ENCODE data around the gene NAV2. TPM values are rescaled to one million over a fixed set of nuclear protein-coding genes. Genes with fewer than 3 reads are reported as not detected.
"Not testable (repeated sequence)": the region's sequence is repeated elsewhere in the genome, so short reads cannot be mapped to it uniquely, and the experiment has no call there.

Gene NAV2
- total and polyA plus RNA-seq, 5 experiments from 2014 or later = 0.06 to 4.2 (median 1.1) TPM; not detected in 1

DNA sequence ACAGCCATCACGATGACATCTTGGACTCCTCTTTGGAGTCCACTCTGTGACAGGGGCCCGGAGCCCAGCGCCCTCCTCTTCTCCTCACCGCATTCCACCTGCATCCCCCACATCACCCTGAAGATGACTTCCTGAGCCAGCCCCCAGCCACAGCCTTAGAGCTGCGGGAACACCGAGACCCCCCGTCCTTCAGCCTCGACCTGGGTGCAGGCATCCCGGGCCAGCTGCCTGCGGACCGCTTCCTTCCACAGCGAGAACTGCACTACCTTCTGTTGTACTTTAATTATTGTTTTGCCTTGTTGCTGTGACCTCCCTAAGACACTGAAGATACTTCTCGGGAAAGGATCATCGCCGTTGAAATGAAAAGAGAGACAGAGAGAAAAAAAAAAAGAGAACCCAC lies 405.6 kb downstream of the NAV2 start:
- Mint-ChIP-seq H3K4me3 (no peak overlapping the region), H3K4me1 (no peaks in the 10 kb centered on the region), H3K9me3 (no peaks in the 10 kb centered on the region), H3K36me3 (peaks cover 0 to 4% (median 0%) of the 10 kb centered on the region in 3 donors), H3K27me3 (peaks cover 13 to 44% (median 14%) of the 10 kb centered on the region in 5 donors), H3K27ac (no peak overlapping the region)
- ATAC-seq (no peak), DNase-seq (no peak)
- POLR2A ChIA-PET = interaction anchor here (0.7 kb wide), 1 partner anchor 136 kb away, joined by 3 read pairs; no protein-coding TSS in a partner anchor

DNA sequence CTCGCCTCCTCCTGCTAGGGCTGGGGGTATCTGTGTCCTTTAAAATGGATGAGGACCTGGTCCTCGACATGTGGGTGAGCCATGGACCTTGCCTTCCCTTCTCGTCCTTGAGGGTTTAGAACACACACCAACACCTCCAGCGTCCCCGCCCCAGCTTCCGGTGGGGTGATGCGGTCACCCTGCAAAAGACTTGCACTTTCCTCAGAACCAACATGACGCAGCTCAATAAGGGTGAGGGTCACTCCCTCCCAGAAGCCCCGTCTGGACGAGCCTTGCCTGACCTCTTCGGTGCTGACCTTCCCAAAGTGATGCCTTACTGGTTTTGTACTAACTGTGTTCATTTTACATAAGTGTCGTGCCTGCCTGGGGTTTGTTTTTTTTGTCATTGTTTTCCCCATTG lies 406.7 kb downstream of the NAV2 start:
- no peaks in the 10 kb centered on the region for H3K9me3 Mint-ChIP-seq
- ATAC-seq (no peak), DNase-seq (no peak)
- POLR2A ChIA-PET = no interaction called here
- H3K4me3 Mint-ChIP-seq = no peak overlapping the region
- no peaks in the 10 kb centered on the region for H3K4me1 Mint-ChIP-seq
- peaks cover 0 to 4% (median 0%) of the 10 kb centered on the region in 3 donors for H3K36me3 Mint-ChIP-seq
- no peak overlapping the region for H3K27ac Mint-ChIP-seq
- peaks cover 13 to 42% (median 19%) of the 10 kb centered on the region in 5 donors for H3K27me3 Mint-ChIP-seq

DNA sequence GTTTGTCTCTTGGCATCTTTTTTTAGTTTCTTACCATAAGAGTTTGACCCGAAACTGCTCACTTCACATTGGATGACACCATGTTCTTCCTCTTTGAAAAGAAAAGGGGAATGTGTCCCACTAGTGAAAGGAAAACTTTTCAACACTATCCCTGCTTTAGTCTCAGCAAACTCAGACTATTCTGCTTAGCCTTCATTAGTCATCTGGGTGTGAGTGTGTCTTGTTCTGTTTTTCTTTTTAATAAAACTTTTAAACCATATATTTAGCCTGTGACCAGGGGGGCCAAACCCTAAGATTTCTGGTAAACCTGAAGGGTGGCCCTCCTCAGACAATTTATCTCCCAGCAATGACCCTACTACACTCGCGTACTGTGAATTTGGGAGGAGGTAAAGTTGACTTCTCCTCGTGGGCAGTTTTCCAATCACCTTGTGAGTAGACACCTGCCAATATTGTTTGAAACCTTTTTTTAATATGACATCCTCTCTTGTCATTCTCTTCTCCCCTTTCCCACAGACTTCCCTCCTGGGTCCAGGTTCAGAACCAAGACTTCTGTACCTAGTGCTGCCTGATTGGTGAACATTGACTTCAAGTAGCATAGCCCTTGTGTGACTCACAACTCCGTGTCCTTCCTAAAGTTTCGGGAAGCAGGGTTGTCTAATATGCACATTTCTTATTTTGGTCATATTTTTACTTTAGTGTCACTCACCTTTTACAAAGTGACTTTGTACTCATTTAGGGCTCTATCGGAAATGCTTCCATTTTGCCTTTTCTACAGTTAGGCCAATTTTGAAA lies 407.7 kb downstream of the NAV2 start:
- ATAC-seq (no peak), DNase-seq (no peak)
- no peak overlapping the region for H3K27ac Mint-ChIP-seq
- no peaks in the 10 kb centered on the region for H3K4me1 Mint-ChIP-seq
- peaks cover 13 to 33% (median 16%) of the 10 kb centered on the region in 5 donors for H3K27me3 Mint-ChIP-seq
- H3K9me3 Mint-ChIP-seq = no peaks in the 10 kb centered on the region
- peaks cover 0 to 2% (median 0%) of the 10 kb centered on the region in 3 donors for H3K36me3 Mint-ChIP-seq
- POLR2A ChIA-PET = no interaction called here
- no peak overlapping the region for H3K4me3 Mint-ChIP-seq

DNA sequence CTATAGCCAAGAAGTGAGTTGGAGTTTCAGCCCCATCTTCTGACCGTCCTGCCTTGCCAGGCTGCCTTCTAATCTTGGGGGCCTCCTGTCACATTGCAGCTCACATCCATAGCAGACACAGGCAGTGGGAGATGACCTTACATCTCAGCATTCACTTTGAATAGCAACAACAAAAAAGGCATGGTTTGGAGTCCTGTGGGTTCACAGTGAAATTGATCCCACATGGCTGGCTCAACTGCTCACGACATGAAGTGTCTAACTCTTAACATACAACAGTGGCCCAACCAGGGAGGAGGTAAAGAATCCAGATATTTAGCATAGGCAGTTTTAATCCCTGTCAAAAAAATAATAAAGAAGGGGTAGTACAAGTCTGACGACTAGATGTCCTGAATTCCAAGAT lies 409.5 kb downstream of the NAV2 start:
- no peak for ATAC-seq
- POLR2A ChIA-PET = interaction anchor here (0.7 kb wide), 1 partner anchor 22 kb away, joined by 6 read pairs; no protein-coding TSS in a partner anchor
- DNase-seq = no peak
- no peak overlapping the region for H3K4me3 Mint-ChIP-seq
- H3K4me1 Mint-ChIP-seq = no peaks in the 10 kb centered on the region
- H3K9me3 Mint-ChIP-seq = no peaks in the 10 kb centered on the region
- no peak overlapping the region for H3K27ac Mint-ChIP-seq
- peaks cover 13 to 31% (median 18%) of the 10 kb centered on the region in 5 donors for H3K27me3 Mint-ChIP-seq
- H3K36me3 Mint-ChIP-seq = peaks cover 0 to 2% (median 0%) of the 10 kb centered on the region in 3 donors

DNA sequence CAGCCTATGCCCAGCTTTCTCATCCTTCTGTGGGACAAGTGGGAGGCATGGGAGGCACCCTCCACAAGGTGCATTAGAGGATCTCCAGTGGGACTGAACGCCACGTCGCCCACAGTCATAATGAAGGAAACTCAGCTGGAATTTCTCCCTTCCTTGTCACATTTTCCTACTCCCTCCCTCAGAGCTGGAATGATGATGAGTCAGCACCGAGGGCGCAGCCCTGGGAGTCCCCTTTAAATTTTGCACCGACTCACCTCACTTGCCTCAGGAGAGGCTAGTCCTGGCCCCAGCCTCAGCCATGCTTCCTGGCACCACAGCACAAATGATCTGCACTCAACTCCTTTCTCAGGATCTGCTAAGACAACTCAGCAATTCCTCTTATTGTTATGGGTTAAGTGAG lies 413.3 kb downstream of the NAV2 start:
- H3K27me3 Mint-ChIP-seq = peaks cover 0 to 16% (median 6%) of the 10 kb centered on the region in 5 donors
- ATAC-seq = no peak
- POLR2A ChIA-PET = no interaction called here

DNA sequence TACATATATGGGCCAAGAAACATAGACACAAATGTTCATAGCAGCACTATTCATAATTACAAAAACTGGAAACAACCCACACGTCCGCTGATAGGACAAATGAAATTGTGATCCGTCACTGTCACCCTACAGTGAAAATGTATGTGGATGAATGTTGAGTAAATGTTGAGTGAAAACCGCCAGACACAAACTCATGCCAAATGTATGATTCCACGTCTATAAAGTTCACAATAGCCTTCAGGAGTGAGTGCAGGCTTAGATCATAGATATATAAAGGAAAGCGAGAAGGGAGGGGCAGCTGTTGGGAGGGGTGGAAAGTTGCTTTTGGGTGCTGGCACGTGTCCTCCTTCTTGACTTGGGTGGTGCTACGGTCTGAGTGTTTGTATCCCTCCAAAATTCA lies 414.1 kb downstream of the NAV2 start:
- Mint-ChIP-seq H3K36me3 (no peaks in the 10 kb centered on the region), H3K27me3 (peaks cover 0 to 17% (median 5%) of the 10 kb centered on the region in 5 donors), H3K9me3 (no peaks in the 10 kb centered on the region), H3K4me1 (peaks cover 0 to 2% (median 2%) of the 10 kb centered on the region in 4 donors), H3K27ac (no peak overlapping the region), H3K4me3 (no peak overlapping the region)
- POLR2A ChIA-PET = no interaction called here
- no peak for DNase-seq
- ATAC-seq = no peak

More for the DNA sequence above, 413.3 kb downstream of the NAV2 start:
- Mint-ChIP-seq H3K27ac (no peak overlapping the region), H3K36me3 (no peaks in the 10 kb centered on the region), H3K4me3 (no peak overlapping the region), H3K9me3 (no peaks in the 10 kb centered on the region), H3K4me1 (no peaks in the 10 kb centered on the region)
- DNase-seq = no peak

DNA sequence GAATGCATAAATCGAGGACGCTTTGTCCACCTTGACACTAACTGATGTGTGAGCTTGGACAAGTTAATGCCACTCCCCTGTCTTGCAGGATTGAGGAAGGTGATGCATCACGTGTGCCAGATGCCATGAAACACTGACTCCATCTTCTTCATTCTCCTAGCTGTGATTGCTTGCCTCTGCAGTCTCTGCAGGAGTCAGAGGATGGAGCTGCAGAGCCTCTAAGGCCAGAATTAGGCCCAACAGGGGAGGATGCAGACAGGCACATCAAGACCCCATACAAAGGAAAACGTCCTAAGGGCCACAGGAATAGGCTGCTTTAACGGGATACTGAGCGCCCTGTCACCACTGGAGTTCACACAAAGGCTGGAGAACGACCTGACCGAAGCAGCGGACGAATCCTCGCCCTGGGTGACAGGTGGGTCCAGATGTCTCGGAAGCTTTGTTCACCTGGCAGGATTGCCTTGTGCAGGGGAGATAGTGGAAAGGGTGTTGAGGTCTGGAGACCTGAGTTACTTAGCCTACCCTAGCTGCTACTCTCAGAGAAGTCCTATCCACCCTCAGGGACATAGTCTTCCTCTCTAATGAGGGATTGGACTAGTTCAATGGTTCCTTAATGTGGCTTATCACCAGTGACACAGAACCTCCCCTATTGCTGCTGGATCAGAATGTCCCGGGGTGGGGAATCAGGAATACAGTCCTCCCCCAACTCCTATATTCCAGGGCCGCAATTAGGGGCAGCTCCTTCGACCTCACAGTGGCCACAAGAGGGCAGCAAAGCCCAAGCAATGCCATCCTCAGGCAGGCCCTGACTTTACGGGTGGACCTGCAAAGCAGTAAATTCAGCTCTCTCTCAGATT lies 415.3 kb downstream of the NAV2 start:
- Mint-ChIP-seq H3K27me3 (peaks cover 3 to 24% (median 13%) of the 10 kb centered on the region in 5 donors), H3K9me3 (no peaks in the 10 kb centered on the region), H3K27ac (no peak overlapping the region), H3K36me3 (no peaks in the 10 kb centered on the region), H3K4me3 (no peak overlapping the region), H3K4me1 (peaks cover 6 to 10% (median 8%) of the 10 kb centered on the region in 4 donors)
- DNase-seq (peak; percentile 55 to 86 (median 72)), ATAC-seq (peak; percentile 72 to 80)
- POLR2A ChIA-PET = no interaction called here

DNA sequence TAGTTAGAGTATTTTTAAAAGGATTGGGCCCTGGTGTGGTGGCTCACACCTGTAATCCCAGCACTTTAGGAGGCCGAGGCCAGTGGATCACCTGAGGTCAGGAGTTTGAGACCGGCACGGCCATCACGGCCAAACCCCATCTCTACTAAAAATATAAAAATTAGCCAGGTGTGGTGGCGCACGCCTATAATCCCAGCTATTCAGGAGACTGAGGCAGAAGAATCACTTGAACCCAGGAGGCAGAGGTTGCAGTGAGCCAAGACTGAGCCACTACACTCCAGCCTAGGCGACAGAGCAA lies 415.8 kb downstream of the NAV2 start:
- H3K36me3 Mint-ChIP-seq, ATAC-seq, H3K4me3 Mint-ChIP-seq, H3K9me3 Mint-ChIP-seq, H3K27ac Mint-ChIP-seq, DNase-seq: not testable (repeated sequence)
- H3K27me3 Mint-ChIP-seq = peaks cover 4 to 23% (median 15%) of the 10 kb centered on the region in 5 donors
- POLR2A ChIA-PET = interaction anchor here (1.3 kb wide), 1 partner anchor 227 kb away, joined by 3 read pairs; no protein-coding TSS in a partner anchor
- peaks cover 6 to 10% (median 8%) of the 10 kb centered on the region in 4 donors for H3K4me1 Mint-ChIP-seq

DNA sequence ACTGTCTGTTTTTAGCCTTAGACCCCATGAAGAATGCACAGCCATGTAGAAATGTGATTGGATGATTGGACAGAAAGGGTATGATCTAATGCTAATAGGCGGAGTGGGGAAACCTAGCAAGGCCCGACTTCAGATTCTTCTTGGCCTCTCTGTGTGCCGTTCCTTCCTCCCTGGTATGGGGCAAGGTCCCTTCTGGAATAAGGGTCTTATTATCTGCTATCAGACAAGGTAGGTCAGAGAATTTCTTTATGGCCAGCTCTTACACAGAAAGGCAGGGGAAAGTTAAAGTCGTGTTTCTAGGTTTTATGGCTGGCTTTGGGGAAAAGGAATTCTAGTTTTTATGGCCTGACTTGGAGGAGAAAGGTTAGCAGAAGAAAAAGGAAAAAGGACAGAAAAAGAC lies 417.0 kb downstream of the NAV2 start:
- H3K27me3 Mint-ChIP-seq = peaks cover 12 to 31% (median 27%) of the 10 kb centered on the region in 5 donors

DNA sequence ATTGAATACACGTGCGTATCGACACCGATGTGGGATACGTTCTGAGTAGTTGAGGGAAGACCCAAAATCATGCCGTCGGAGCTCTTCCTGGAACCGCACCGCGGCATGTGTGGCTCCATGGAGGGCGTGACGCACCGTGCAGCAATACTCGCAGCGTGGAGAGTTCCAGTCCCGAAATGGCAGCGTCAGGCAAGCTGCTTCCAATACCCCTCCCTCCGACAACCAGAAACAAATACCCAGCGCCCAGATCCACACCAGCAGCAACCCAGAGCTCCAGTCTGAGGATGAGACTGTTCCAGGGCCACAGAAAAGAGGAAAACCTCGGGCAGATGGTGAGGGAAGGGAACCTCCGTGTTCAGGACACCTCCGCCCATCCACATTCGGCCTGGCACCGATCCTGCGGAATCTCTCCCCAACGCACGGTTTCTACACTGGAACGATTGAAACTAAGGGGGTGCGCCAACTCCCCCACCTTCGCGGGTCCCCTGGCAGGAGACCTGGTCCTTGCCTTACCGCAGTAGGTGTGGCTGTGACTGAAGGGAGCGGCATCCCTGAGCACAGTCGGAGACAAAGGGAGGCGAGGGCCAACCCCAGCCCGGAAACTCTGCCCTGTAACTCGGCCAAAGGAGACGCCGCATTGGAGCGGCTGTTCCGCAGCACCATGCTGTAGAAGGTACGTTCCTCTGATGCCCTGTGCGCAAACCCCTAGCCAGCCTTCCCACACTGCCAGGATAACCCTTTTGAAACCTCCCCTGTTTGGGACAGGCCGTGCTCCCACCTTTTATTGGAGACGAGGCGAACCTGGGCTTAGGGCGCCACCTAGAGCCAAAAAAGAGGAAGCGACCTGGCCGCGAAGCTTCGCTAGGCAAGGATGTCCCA lies 419.4 kb downstream of the NAV2 start:
- peak overlapping the region; percentile 74 to 83 (median 78) for H3K4me3 Mint-ChIP-seq
- POLR2A ChIA-PET = interaction anchor here (0.6 kb wide), 1 partner anchor 227 kb away, joined by 4 read pairs; no protein-coding TSS in a partner anchor
- H3K36me3 Mint-ChIP-seq = no peaks in the 10 kb centered on the region
- H3K27ac Mint-ChIP-seq = peak overlapping the region in 1 of 10 donors; percentile 17
- DNase-seq (peak in 8 of 10 donors; percentile 16 to 65 (median 35)), ATAC-seq (peak; percentile 55 to 75)
- peaks cover 6 to 10% (median 8%) of the 10 kb centered on the region in 4 donors for H3K4me1 Mint-ChIP-seq
- no peaks in the 10 kb centered on the region for H3K9me3 Mint-ChIP-seq
- peaks cover 16 to 41% (median 38%) of the 10 kb centered on the region in 5 donors for H3K27me3 Mint-ChIP-seq

More for the DNA sequence above, 417.0 kb downstream of the NAV2 start:
- no peak overlapping the region for H3K27ac Mint-ChIP-seq
- ATAC-seq = no peak
- peaks cover 6 to 10% (median 8%) of the 10 kb centered on the region in 4 donors for H3K4me1 Mint-ChIP-seq
- no peak overlapping the region for H3K4me3 Mint-ChIP-seq
- H3K36me3 Mint-ChIP-seq = no peaks in the 10 kb centered on the region
- POLR2A ChIA-PET = interaction anchor here (1.3 kb wide), 1 partner anchor 226 kb away, joined by 3 read pairs; no protein-coding TSS in a partner anchor
- no peaks in the 10 kb centered on the region for H3K9me3 Mint-ChIP-seq
- DNase-seq = no peak

DNA sequence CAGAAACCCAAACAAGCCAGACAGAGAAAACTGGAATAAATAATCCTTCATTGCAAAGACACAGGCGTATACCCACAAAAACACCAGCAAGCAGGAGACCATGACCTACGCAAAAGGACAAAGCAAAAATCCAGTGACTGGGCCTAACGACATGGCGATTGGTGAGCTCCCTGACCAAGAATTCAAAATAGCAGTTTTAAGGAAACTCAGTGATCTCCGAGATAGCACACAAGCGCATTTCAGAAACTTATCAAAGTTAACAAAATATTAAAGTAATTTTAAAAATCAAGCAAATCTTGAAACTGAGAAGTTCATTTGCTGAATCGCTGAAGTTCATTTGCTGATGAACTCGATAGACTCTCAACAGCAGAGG lies 420.0 kb downstream of the NAV2 start:
- peaks cover 16 to 41% (median 38%) of the 10 kb centered on the region in 5 donors for H3K27me3 Mint-ChIP-seq
- POLR2A ChIA-PET = no interaction called here

More for the DNA sequence above, 420.0 kb downstream of the NAV2 start:
- Mint-ChIP-seq H3K36me3 (no peaks in the 10 kb centered on the region), H3K27ac (peak overlapping the region in 1 of 10 donors; percentile 17), H3K4me1 (peaks cover 6 to 10% (median 8%) of the 10 kb centered on the region in 4 donors), H3K4me3 (peak overlapping the region; percentile 74 to 83 (median 78)), H3K9me3 (no peaks in the 10 kb centered on the region)
- ATAC-seq = no peak
- no peak for DNase-seq
